ENCODE data around the gene DMRT3.

The DMRT3 gene

GRCh38 chr9:1034271-1034670 lies 57.8 kb downstream of the DMRT3 start:
- H3K9me3 ChIP-seq (ENCODE audit: control insufficient read depth, insufficient read depth, low read depth, low read length) = no peaks in the 10 kb centered on the region
- H3K36me3 ChIP-seq (ENCODE audit: control insufficient read depth, insufficient read depth, low read length) = no peaks in the 10 kb centered on the region
- H3K4me3 ChIP-seq (ENCODE audit: low read depth, low read length) = no peak overlapping the region
- H3K27me3 ChIP-seq (ENCODE audit: control insufficient read depth, insufficient read depth, low read length) = peaks cover 64% of the 10 kb centered on the region
- H3K27ac ChIP-seq (ENCODE audit: low read depth, low read length) = no peak overlapping the region
- no peak overlapping the region for H3K9ac ChIP-seq (ENCODE audit: low read length)
- H3K4me1 ChIP-seq (ENCODE audit: control insufficient read depth, insufficient read depth, low read length) = no peaks in the 10 kb centered on the region

DNA sequence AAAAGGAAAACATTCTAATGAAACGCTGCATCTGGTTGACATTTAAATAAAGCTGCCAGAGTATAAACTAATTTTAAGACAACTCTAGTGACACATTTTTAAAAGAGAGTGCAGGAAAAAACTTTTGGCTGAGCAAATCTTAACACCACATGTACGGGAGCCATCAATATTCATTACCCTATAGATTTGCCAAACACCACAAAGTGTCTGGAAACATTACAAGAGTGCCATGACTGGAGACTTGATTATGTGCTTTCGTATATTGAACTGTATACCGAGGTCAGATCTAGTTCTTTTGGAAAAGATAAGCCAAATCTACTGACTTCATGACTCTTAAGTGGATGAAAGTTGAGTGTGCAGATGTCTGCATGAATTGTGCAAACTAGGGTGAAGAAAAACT lies 63.1 kb downstream of the DMRT3 start:
- Histone ChIP-seq H3K27ac (ENCODE audit: low read depth, low read length) (no peak overlapping the region), H3K4me3 (ENCODE audit: low read depth, low read length) (no peak overlapping the region), H3K36me3 (ENCODE audit: control insufficient read depth, insufficient read depth, low read length) (no peaks in the 10 kb centered on the region), H3K9ac (ENCODE audit: low read length) (no peak overlapping the region), H3K4me1 (ENCODE audit: control insufficient read depth, insufficient read depth, low read length) (no peaks in the 10 kb centered on the region), H3K9me3 (ENCODE audit: control insufficient read depth, insufficient read depth, low read depth, low read length) (no peaks in the 10 kb centered on the region), H3K27me3 (ENCODE audit: control insufficient read depth, insufficient read depth, low read length) (peaks cover 85% of the 10 kb centered on the region)
